ENCODE measurements around the gene TRA2B.

GRCh38 chr3:185925353-185925752, 12.5 kb downstream of the TRA2B start:
- no peak for TF ChIP-seq CTCF (IDR thresholded peaks at IDR 0.05)
- no peak for TF ChIP-seq POLR2A (IDR thresholded peaks at IDR 0.05)

Data from thyroid gland (tissue), 4 donors.